Esophagus muscularis mucosa (tissue), 4 donors: Measurements from ENCODE around the gene ZG16.

ENCODE experiments used
- CTCF ChIP-seq, 3 experiments: fragments of 200-600 bp in 2 of 3; fragments of 450-650 bp in 1 of 3; sonication (generic) in 2 of 3; IDR thresholded peaks; one replicate each; pipeline ENCODE4 v1.5.1; 2017 to 2019; ENCODE audit warnings: antibody characterized with exemption in 3 of 3, mild to moderate bottlenecking in 2 of 3, moderate library complexity in 1 of 3
- EP300 ChIP-seq: sonication (generic); formaldehyde crosslinking; IDR thresholded peaks from one replicate; pipeline ENCODE4 v1.6.1; 2017; ENCODE audit warnings: antibody characterized with exemption
- POLR2A ChIP-seq: fragments of 450-650 bp; IDR thresholded peaks from one replicate; pipeline ENCODE4 v1.6.1; 2017; ENCODE audit warnings: antibody characterized with exemption, moderate library complexity, mild to moderate bottlenecking, low read depth
- POLR2AphosphoS5 ChIP-seq, 2 donors: sonication (generic); formaldehyde crosslinking; IDR thresholded peaks; one replicate each; pipeline ENCODE4 v1.6.1; 2017; ENCODE audit warnings: antibody characterized with exemption in 2 of 2

- TF ChIP-seq EP300 (no peak), POLR2A (no peak), CTCF (IDR thresholded peaks at IDR 0.05) (no peak), POLR2AphosphoS5 (IDR thresholded peaks at IDR 0.05) (no peak)
Measured at GRCh38 chr16:29736112-29736511, 41.9 kb upstream of the ZG16 start.
